Progenitor cell of endocrine pancreas (in vitro differentiated cells): Measurements from ENCODE around the gene UBE2E1. TPM values are rescaled to one million over a fixed set of nuclear protein-coding genes. Genes with fewer than 3 reads are reported as not detected.
"Not testable (repeated sequence)": the region's sequence is repeated elsewhere in the genome, so short reads cannot be mapped to it uniquely, and the experiment has no call there.

Source experiments
- DNase-seq: peaks from one replicate; pipeline ENCODE4 v3.0.0; 2021; ENCODE audit warnings: low spot score; ENCODE audit not compliant: unreplicated experiment
- H3K27ac Mint-ChIP-seq: 2 replicates; pipeline ENCODE4 v1.8.0; 2021; ENCODE audit warnings: mild to moderate bottlenecking, moderate library complexity, mixed read lengths
- H3K27me3 Mint-ChIP-seq: 2 replicates; pipeline ENCODE4 v1.8.0; 2021; ENCODE audit warnings: mixed read lengths
- H3K36me3 Mint-ChIP-seq: 2 replicates; pipeline ENCODE4 v1.8.0; 2022; ENCODE audit warnings: mixed read lengths; ENCODE audit not compliant: insufficient read depth
- H3K4me1 Mint-ChIP-seq: 2 replicates; pipeline ENCODE4 v1.8.0; 2021; ENCODE audit warnings: low read depth, mixed read lengths
- H3K4me3 Mint-ChIP-seq: 2 replicates; pipeline ENCODE4 v1.8.0; 2021; ENCODE audit warnings: low read depth, mild to moderate bottlenecking, moderate library complexity, mixed read lengths
- H3K9me3 Mint-ChIP-seq: 2 replicates; pipeline ENCODE4 v1.8.0; 2021; ENCODE audit warnings: low read depth, mixed read lengths
- total RNA-seq: library from RNA; stranded (reverse); gene quantifications from 2 replicates; pipeline ENCODE4 v1.2.1, GENCODE V29; 2021
- TF ChIP-seq, protein P1 (sequence below): fragments of 200-600 bp; sonication (generic); IDR thresholded peaks from one replicate; pipeline ENCODE4 v1.5.0; 2021; ENCODE audit warnings: antibody characterized with exemption, mild to moderate bottlenecking; ENCODE audit not compliant: unreplicated experiment

The UBE2E1 gene
- total RNA-seq, 1 donor from 2014 or later, result 134 TPM

DNA sequence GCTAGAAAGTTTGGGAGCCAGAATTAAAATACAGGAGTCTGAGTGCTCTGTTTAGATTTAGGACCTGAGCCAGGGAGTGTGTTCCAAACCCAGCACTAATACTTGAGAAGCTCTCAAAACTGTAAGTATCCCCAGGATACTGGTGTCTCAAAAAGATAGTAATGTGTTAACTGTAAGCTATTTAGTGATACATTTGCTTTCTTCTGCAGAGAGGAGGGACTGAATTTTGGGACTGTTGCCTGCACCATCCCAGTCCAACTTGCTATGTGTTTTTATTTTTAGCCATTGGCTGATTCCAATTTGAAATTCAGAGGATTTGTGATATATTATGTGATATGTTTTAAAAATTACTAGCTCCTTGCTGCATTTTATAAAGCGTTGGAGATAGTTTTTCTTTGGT lies 31.5 kb downstream of the UBE2E1 start:
- H3K4me1 Mint-ChIP-seq, result peaks cover 21% of the 10 kb centered on the region
- no peak overlapping the region for H3K4me3 Mint-ChIP-seq

GRCh38 chr3:23837691-23838090 lies 31.9 kb downstream of the UBE2E1 start:
- H3K36me3 Mint-ChIP-seq, result no peaks in the 10 kb centered on the region
- peaks cover 21% of the 10 kb centered on the region for H3K4me1 Mint-ChIP-seq
- TF ChIP-seq, protein P1, sequence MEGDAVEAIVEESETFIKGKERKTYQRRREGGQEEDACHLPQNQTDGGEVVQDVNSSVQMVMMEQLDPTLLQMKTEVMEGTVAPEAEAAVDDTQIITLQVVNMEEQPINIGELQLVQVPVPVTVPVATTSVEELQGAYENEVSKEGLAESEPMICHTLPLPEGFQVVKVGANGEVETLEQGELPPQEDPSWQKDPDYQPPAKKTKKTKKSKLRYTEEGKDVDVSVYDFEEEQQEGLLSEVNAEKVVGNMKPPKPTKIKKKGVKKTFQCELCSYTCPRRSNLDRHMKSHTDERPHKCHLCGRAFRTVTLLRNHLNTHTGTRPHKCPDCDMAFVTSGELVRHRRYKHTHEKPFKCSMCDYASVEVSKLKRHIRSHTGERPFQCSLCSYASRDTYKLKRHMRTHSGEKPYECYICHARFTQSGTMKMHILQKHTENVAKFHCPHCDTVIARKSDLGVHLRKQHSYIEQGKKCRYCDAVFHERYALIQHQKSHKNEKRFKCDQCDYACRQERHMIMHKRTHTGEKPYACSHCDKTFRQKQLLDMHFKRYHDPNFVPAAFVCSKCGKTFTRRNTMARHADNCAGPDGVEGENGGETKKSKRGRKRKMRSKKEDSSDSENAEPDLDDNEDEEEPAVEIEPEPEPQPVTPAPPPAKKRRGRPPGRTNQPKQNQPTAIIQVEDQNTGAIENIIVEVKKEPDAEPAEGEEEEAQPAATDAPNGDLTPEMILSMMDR, result no peak

More for the DNA sequence above, 31.5 kb downstream of the UBE2E1 start:
- Mint-ChIP-seq H3K36me3 (no peaks in the 10 kb centered on the region), H3K9me3 (no peaks in the 10 kb centered on the region), H3K27ac (peak overlapping the region; percentile 38), H3K27me3 (no peaks in the 10 kb centered on the region)
- TF ChIP-seq, protein P1, result no peak
- no peak for DNase-seq

DNA sequence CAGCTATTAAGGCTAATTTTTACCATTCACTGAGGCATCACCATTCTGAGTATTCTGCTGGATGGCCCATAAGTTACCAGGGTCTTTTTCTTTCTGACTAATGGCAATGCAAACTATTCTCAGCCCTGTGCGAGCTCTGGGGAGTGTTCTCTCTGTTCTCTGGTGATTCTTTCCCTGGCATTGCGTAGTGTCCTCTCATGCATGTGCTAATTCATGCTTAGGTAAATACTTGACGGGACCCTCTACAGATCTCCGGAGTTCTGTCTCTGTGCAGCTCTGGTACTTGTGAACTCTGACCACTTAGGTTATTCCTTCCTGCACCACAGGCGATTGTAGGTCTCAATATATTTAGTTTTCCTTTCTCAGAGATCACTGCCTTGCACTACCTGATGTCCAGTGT lies 34.8 kb downstream of the UBE2E1 start:
- Mint-ChIP-seq H3K9me3 (no peaks in the 10 kb centered on the region), H3K27ac (peak overlapping the region; percentile 57), H3K36me3 (no peaks in the 10 kb centered on the region), H3K27me3 (no peaks in the 10 kb centered on the region), H3K4me1 (peaks cover 21% of the 10 kb centered on the region), H3K4me3 (no peak overlapping the region)
- TF ChIP-seq, protein P1, result no peak
- DNase-seq, result no peak

More at GRCh38 chr3:23837691-23838090, 31.9 kb downstream of the UBE2E1 start:
- Mint-ChIP-seq H3K4me3 (no peak overlapping the region), H3K27me3 (no peaks in the 10 kb centered on the region), H3K9me3 (no peaks in the 10 kb centered on the region), H3K27ac (no peak overlapping the region)
- no peak for DNase-seq

- peaks cover 12% of the 10 kb centered on the region for H3K4me1 Mint-ChIP-seq
- no peak overlapping the region for H3K27ac Mint-ChIP-seq
- no peaks in the 10 kb centered on the region for H3K27me3 Mint-ChIP-seq
- TF ChIP-seq, protein P1, result no peak
- no peaks in the 10 kb centered on the region for H3K9me3 Mint-ChIP-seq
- no peak overlapping the region for H3K4me3 Mint-ChIP-seq
- DNase-seq, result no peak
- no peaks in the 10 kb centered on the region for H3K36me3 Mint-ChIP-seq
Measured at GRCh38 chr3:23843869-23844268, 38.1 kb downstream of the UBE2E1 start.

- Mint-ChIP-seq H3K27ac (no peak overlapping the region), H3K27me3 (no peaks in the 10 kb centered on the region), H3K4me3 (no peak overlapping the region), H3K36me3 (peaks cover 4% of the 10 kb centered on the region), H3K4me1 (peaks cover 5% of the 10 kb centered on the region), H3K9me3 (no peaks in the 10 kb centered on the region)
- TF ChIP-seq, protein P1, result no peak
- no peak for DNase-seq
Measured at GRCh38 chr3:23845326-23846216, 39.8 kb downstream of the UBE2E1 start.

DNA sequence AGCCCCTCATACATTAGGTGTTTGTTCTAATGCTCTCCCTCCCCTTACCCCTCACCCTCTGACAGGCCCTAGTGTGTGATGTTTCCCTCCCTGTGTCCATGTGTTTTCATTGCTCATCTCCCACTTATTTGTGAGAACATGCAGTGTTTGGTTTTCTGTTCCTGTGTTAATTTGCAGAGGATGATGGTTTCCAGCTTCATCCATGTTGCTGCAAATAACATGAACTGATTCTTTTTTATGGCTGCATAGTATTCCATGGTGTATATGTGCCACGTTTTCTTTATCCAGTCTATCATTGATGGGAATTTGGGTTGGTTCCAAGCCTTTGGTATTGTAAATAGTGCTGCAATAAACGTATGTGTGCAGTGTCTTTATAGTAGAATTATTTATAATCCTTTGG lies 43.7 kb downstream of the UBE2E1 start:
- not testable (repeated sequence) for H3K4me3 Mint-ChIP-seq, H3K27me3 Mint-ChIP-seq, DNase-seq, H3K27ac Mint-ChIP-seq, H3K4me1 Mint-ChIP-seq, H3K9me3 Mint-ChIP-seq
- peaks cover 21% of the 10 kb centered on the region for H3K36me3 Mint-ChIP-seq
